NCI-H345 (cell line): ENCODE measurements around the gene TIE1.

Source experiments
- DNase-seq: peaks from one replicate; lab custom pipeline; 2025; lab: John Stamatoyannopoulos, UW

The TIE1 gene

DNA sequence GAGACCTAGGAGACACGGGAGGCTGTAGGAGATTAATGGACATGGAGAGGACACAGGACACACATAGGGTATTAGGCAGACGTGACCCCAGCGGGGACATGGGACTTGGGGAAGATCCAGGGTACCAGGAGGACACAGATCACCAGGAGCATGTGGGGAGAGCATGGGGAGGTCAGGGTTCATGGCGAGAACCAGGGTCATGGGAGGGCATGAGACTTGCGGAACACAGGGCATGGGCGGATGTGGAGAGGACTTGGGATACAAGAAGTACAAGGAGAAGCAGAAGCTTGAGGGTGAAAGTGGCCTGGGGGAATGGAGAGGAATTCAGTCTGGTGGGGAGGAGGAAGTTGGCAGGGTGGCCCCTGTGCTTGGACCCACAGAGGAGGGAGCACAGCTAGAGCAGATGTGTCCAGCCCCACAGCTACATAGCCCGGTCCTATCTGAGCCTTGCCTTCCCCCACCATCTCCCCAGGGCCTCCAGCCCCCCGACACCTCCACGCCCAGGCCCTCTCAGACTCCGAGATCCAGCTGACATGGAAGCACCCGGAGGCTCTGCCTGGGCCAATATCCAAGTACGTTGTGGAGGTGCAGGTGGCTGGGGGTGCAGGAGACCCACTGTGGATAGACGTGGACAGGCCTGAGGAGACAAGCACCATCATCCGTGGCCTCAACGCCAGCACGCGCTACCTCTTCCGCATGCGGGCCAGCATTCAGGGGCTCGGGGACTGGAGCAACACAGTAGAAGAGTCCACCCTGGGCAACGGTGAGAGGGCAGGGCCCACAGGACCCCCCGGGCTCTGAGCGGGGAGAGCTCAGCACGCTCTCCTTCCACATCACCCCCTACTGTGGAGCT, 12.1 kb downstream of the TIE1 start:
- no peak for DNase-seq

- no peak for DNase-seq
Observed at GRCh38 chr1:43313771-43314170, 13.0 kb downstream of the TIE1 start.

DNA sequence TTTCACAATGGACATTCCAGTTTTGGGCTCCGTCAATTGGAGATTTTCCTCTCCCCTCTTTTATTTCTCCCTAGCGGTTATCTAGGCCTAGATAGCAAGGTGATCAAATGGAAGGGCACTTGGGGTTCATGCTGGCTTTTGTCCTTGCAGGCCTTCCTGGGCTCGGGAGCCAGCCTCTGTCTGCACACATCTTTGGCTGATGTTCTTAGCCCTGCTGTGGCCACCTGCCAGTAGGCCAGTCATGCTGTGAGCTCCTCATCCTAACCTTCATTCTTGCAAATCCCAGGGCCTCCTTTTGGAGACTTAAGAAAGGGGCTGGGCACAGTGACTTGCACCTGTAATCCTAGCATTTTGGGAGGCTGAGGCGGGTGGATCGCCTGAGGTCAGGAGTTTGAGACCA, 13.5 kb downstream of the TIE1 start:
- no peak for DNase-seq

DNA sequence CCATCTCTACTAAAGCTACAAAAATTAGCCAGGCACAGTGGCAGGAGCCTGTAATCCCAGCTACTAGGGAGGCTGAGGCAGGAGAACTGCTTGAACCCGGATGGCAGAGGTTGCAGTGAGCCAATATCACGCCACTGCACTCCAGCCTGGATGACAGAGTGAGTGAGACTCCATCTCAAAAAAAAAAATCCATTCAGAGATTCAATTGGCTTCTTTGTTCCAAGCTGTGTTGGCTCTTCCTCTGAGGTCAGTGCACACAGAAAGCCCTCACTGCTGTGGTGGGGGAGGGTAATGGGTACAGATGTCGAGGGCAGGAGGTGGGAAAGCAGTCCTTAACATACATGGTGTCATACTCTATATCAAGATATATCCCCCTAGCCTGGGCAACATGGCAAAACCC, 14.7 kb downstream of the TIE1 start:
- DNase-seq = no peak

- no peak for DNase-seq
Observed at GRCh38 chr1:43315963-43316737, 15.4 kb downstream of the TIE1 start.

DNA sequence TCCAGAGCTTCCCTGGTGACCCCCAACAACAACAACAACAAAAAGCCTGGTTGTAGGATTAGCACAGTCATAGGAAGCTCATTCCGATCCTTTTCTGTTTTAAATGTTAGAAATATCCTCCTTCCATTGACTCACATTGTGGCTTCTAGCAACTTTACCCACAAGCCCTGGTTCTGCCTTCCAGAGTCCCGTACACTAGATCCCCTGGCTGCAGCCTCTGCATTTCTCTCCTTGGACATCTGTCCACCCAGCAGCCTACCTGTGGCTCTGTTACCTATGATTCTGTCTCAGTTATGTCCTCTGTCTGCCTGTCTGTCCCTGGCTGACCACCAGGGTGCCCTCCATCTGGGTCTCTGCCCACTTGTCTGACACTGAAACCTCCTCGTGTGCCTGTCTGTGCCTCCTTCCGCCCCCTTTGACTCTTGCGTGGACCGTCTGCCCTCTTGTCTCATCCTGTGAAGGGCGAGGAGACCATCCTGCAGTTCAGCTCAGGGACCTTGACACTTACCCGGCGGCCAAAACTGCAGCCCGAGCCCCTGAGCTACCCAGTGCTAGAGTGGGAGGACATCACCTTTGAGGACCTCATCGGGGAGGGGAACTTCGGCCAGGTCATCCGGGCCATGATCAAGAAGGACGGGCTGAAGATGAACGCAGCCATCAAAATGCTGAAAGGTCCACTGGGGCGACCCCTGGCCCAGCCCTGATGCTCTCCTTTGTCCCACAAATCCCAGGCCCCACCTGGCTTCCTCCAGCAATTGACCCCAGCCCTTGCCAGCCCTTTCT, 16.1 kb downstream of the TIE1 start:
- no peak for DNase-seq

- no peak for DNase-seq
Observed at GRCh38 chr1:43317817-43318471, 17.2 kb downstream of the TIE1 start.

- DNase-seq = no peak
Observed at GRCh38 chr1:43318831-43319230, 18.0 kb downstream of the TIE1 start.

DNA sequence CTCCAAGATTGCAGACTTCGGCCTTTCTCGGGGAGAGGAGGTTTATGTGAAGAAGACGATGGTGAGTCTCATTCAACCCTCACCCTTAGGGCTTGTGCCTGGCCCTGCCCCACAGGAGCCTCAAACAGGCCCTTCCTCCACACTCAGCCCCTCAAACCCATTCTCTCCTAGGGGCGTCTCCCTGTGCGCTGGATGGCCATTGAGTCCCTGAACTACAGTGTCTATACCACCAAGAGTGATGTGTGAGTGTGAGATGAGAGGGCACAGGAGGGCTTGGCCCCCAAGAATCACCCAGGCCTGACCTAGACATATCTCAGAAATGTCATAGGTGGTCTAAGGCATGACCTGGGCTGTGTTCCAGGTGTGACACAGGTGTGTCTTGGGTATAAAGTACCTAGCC, 18.5 kb downstream of the TIE1 start:
- no peak for DNase-seq

DNA sequence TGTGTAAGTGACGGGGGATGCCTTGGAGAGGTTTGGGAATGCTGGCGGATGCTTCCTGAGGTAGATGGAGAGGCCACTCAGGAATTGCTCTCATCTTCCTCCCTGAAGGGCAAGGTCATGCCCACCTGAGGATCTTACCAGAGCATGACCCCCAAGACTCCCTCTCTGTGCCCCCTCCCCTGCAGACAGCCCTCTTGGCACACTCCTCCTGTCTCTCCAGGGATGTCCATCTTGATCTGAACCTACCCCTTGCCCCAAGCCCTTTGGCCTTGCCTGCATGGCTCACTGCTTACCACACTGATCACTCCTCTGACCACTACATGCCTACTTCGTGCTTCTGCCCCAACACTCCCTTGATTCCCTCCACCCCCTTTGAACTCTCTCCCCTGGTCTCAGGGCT, 19.0 kb downstream of the TIE1 start:
- DNase-seq = no peak

GRCh38 chr1:43321331-43321891, 20.6 kb downstream of the TIE1 start:
- DNase-seq = no peak

- DNase-seq = no peak
Observed at GRCh38 chr1:43322506-43322905, 21.7 kb downstream of the TIE1 start.

DNA sequence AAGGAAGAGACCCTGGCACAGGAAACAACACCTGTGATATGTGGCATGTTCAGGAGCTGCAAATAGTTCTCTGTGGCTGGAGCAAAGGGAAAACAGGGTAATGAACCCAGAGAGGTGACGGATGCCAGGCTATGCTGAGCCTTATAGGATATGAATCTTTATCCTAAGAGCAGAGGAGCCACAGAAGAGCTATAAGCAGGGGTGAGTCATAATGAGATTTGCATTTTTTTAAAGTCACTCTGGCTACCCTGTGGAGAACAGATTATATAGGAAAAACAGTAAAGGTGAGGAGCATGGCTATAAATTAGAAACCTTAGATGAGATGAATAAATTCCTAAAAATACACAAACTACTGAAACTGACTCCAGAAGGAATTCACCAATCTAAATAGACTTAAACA, 24.0 kb downstream of the TIE1 start:
- DNase-seq = no peak

GRCh38 chr1:43325381-43325780, 24.6 kb downstream of the TIE1 start:
- DNase-seq = no peak

GRCh38 chr1:43327549-43328292, 26.9 kb downstream of the TIE1 start:
- DNase-seq = no peak

DNA sequence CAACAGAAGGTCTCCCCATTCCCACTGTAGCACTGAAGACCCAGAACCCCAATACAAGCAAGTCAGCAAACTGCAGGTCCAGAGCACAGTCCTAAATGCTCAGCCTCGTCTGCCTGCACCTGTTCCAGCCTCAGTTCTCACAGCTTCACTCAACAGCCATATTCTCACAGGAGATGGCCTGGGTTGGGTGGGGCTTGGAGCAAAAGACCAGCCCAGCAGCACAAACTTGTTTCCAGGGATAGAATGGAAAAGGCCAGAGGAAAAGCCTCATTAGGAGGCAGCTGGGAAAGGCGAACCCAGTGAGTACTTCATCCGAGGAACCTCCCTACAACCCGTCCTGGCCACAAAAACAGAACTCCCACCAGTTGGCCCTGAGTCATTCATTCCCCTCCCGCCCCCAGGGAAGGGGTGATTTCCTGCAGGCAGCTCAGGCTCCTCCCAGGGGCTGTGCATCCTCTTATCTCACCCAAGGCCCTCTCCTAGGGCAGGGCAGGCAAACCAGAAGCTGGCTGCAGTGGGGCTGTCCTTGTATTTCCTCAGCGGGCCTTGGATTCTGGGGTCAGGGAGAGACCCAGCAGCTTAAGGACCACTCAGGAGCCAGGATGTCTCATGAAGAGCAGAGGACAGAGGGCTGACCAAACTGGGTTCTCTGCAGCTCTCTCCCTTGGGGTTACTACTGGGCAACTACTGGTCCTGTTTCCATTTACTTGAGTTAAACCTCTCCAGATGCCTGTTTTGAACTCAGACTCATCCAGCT, 29.4 kb downstream of the TIE1 start:
- no peak for DNase-seq

DNA sequence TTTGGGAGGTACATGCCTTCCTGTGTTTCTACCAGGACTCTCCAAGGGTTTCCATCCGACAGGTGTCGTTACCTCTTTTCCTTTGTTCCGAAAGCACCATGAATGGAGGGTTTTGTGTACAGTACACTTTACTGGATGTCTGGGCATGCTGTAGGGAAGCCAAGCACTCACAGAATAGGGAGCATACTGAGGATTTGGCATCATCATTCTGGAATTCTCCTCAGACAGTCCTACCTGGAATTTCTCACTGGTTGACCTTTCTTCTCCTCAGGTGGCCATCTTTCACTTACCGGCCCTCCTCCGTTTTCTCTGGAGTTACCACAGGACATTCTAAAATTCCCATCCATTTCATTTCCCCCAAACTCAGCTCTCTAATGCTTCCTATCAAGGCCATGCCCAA, 30.9 kb downstream of the TIE1 start:
- DNase-seq = peak; percentile 59

- DNase-seq = no peak
Observed at GRCh38 chr1:43334453-43335205, 33.8 kb downstream of the TIE1 start.

DNA sequence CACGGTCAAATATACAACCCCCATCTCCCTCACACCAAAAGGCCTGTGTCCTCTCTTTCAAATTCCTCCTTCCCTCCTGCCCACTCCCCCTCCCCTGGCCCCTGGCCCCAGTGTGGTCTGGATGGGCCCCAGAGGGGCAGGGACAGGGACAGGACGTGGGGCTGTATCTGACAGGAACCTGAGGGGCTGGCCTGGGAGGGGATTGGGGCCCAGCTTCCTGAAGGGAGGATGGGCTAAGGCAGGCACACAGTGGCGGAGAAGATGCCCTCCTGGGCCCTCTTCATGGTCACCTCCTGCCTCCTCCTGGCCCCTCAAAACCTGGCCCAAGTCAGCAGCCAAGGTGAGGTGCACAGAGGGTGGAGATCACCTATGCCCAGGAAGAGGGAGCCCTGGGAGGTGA, 36.8 kb downstream of the TIE1 start, which contains the start of gene MPL:
TSS of gene MPL (plus strand) at position 231 of the 400 bp plus-strand sequence. CDS start at position 262, 31 bp downstream.
- no peak for DNase-seq
